ENCODE results near the gene PNPLA7. TPM values are rescaled to one million over a fixed set of nuclear protein-coding genes. Genes with fewer than 3 reads are reported as not detected.

The PNPLA7 gene
- total RNA-seq, 1 experiment from 2014 or later = 1.8 TPM

- no peaks in the 10 kb centered on the region for H3K9me2 ChIP-seq (ENCODE audit: insufficient read depth)
- H3K9ac ChIP-seq (ENCODE audit: low read length) = no peak overlapping the region
- intact Hi-C loops (cut with micrococcal nuclease) = no loop called here
- no TSS peak for BruUV-seq (replicated peaks)
- ChIA-PET POLR2A (no interaction called here), RAD21 (ENCODE audit: low non-redundant PET in 1 of 2, low total read pairs in 2 of 2, uncharacterized antibody in 2 of 2, unreplicated experiment in 2 of 2) (no interaction called here), CTCF (no interaction called here)
- H4K20me1 ChIP-seq (ENCODE audit: insufficient read depth) = no peaks in the 10 kb centered on the region
- DNase-seq (ENCODE audit: low read depth, low spot score) (no peak), ATAC-seq (no peak)
- no peaks in the 10 kb centered on the region for H3K79me2 ChIP-seq (ENCODE audit: insufficient read depth, low read length)
- H3K36me3 ChIP-seq (ENCODE audit: control insufficient read depth in 1 of 2, insufficient read depth in 2 of 2, low read length in 2 of 2) = no peaks in the 10 kb centered on the region
- H3K4me3 ChIP-seq (replicated peaks in 1 of 2; ENCODE audit: low read depth in 1 of 2, low read length in 2 of 2) = no peak overlapping the region
- no peaks in the 10 kb centered on the region for H3K9me3 ChIP-seq (ENCODE audit: control insufficient read depth in 1 of 2, insufficient read depth in 1 of 2, low read depth in 1 of 2, low read length in 2 of 2)
- TF ChIP-seq ATF3 (IDR thresholded peaks at IDR 0.05) (no peak), YY1 (IDR thresholded peaks at IDR 0.05; ENCODE audit: extremely low read depth, insufficient replicate concordance, low read depth, low read length) (no peak), TCF7L2 (IDR thresholded peaks at IDR 0.05; ENCODE audit: borderline replicate concordance, extremely low read depth, insufficient read depth, insufficient read length) (no peak), POLR2A (IDR thresholded peaks at IDR 0.05; ENCODE audit: borderline replicate concordance, extremely low read depth, insufficient read depth, insufficient read length) (no peak), SIN3A (IDR thresholded peaks at IDR 0.05; ENCODE audit: low read depth) (no peak), SRF (IDR thresholded peaks at IDR 0.05; ENCODE audit: low read depth) (no peak), ZNF274 (IDR thresholded peaks at IDR 0.05; ENCODE audit: low read depth, low read length) (no peak), CEBPB (IDR thresholded peaks at IDR 0.05; ENCODE audit: low read depth) (no peak), EGR1 (IDR thresholded peaks at IDR 0.05; ENCODE audit: low read depth) (no peak), MAX (IDR thresholded peaks at IDR 0.05) (no peak), SP1 (IDR thresholded peaks at IDR 0.05; ENCODE audit: low read depth) (no peak), RAD21 (IDR thresholded peaks at IDR 0.05; ENCODE audit: low read depth) (no peak), POLR2AphosphoS5 (IDR thresholded peaks at IDR 0.05; ENCODE audit: low read depth, low read length) (no peak), JUND (IDR thresholded peaks at IDR 0.05) (no peak), ELF1 (IDR thresholded peaks at IDR 0.05; ENCODE audit: borderline replicate concordance, low read depth) (no peak), FOSL1 (IDR thresholded peaks at IDR 0.05; ENCODE audit: low read depth) (no peak), REST (IDR thresholded peaks at IDR 0.05; ENCODE audit: low read depth) (no peak), CTCF (IDR thresholded peaks at IDR 0.05 in 2 of 3, conservative IDR thresholded peaks at IDR 0.05 in 1 of 3; ENCODE audit: borderline replicate concordance in 1 of 3, insufficient read depth in 1 of 3, low read depth in 2 of 3, low read length in 2 of 3) (no peak), ZFX (IDR thresholded peaks at IDR 0.05) (no peak), ZBTB33 (IDR thresholded peaks at IDR 0.05; ENCODE audit: extremely low read depth, insufficient replicate concordance, low read length) (no peak)
- H3K27me3 ChIP-seq (ENCODE audit: insufficient read depth, low read length) = no peaks in the 10 kb centered on the region
- no peak overlapping the region for H3K4me2 ChIP-seq (ENCODE audit: low read length)
- H3K27ac ChIP-seq (ENCODE audit: low read depth, low read length) = no peak overlapping the region
- no peak overlapping the region for H2AFZ ChIP-seq (ENCODE audit: low read depth, low read length, poor library complexity, severe bottlenecking)
- no peaks in the 10 kb centered on the region for H3K4me1 ChIP-seq (ENCODE audit: control insufficient read depth in 1 of 2, insufficient read depth in 2 of 2, low read length in 2 of 2)
These were observed 34.9 kb downstream of the PNPLA7 start for GRCh38 chr9:137515338-137515724.
